ENCODE data around the gene PRM1.

- TF ChIP-seq REST (IDR thresholded peaks at IDR 0.05) = no peak
- TF ChIP-seq CTCF (IDR thresholded peaks at IDR 0.05; ENCODE audit: low read depth, low read length, missing input control) = no peak
- no peak for TF ChIP-seq RXRA (IDR thresholded peaks at IDR 0.05)
- no peak for TF ChIP-seq RAD21 (IDR thresholded peaks at IDR 0.05)
- no peak for TF ChIP-seq YY1 (IDR thresholded peaks at IDR 0.05)
- no peak for TF ChIP-seq TAF1 (conservative IDR thresholded peaks at IDR 0.05)
- TF ChIP-seq FOXA1 (IDR thresholded peaks at IDR 0.05) = no peak
- TF ChIP-seq ATF3 (IDR thresholded peaks at IDR 0.05) = no peak
- no peak for TF ChIP-seq HNF4A (conservative IDR thresholded peaks at IDR 0.05)
- no peak for TF ChIP-seq GABPA (IDR thresholded peaks at IDR 0.05 in 1 of 2, conservative IDR thresholded peaks at IDR 0.05 in 1 of 2)
- no peak for TF ChIP-seq MAX (IDR thresholded peaks at IDR 0.05)
- TF ChIP-seq HNF4G (IDR thresholded peaks at IDR 0.05) = no peak
- no peak for TF ChIP-seq SP1 (IDR thresholded peaks at IDR 0.05)
- TF ChIP-seq ZBTB33 (IDR thresholded peaks at IDR 0.05) = no peak
Measured at GRCh38 chr16:11329891-11330290, 48.8 kb upstream of the PRM1 start.
